ENCODE results near the gene RNF151.

- TF ChIP-seq ZFP3 (CRISPR knock-in tag; IDR thresholded peaks at IDR 0.05) = peak; percentile 70; the same call in 1 of the 2 replicates
- peak; percentile 38; the same call in 1 of the 2 replicates for TF ChIP-seq ISL1 (CRISPR knock-in tag; IDR thresholded peaks at IDR 0.05)
- TF ChIP-seq, protein P1, sequence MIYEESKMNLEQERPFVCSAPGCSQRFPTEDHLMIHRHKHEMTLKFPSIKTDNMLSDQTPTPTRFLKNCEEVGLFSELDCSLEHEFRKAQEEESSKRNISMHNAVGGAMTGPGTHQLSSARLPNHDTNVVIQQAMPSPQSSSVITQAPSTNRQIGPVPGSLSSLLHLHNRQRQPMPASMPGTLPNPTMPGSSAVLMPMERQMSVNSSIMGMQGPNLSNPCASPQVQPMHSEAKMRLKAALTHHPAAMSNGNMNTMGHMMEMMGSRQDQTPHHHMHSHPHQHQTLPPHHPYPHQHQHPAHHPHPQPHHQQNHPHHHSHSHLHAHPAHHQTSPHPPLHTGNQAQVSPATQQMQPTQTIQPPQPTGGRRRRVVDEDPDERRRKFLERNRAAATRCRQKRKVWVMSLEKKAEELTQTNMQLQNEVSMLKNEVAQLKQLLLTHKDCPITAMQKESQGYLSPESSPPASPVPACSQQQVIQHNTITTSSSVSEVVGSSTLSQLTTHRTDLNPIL (CRISPR knock-in tag; IDR thresholded peaks at IDR 0.05; ENCODE audit: low read depth) = no peak
- TF ChIP-seq ARNTL (CRISPR knock-in tag; IDR thresholded peaks at IDR 0.05; ENCODE audit: borderline replicate concordance, low read depth) = no peak
- TF ChIP-seq, protein P2, sequence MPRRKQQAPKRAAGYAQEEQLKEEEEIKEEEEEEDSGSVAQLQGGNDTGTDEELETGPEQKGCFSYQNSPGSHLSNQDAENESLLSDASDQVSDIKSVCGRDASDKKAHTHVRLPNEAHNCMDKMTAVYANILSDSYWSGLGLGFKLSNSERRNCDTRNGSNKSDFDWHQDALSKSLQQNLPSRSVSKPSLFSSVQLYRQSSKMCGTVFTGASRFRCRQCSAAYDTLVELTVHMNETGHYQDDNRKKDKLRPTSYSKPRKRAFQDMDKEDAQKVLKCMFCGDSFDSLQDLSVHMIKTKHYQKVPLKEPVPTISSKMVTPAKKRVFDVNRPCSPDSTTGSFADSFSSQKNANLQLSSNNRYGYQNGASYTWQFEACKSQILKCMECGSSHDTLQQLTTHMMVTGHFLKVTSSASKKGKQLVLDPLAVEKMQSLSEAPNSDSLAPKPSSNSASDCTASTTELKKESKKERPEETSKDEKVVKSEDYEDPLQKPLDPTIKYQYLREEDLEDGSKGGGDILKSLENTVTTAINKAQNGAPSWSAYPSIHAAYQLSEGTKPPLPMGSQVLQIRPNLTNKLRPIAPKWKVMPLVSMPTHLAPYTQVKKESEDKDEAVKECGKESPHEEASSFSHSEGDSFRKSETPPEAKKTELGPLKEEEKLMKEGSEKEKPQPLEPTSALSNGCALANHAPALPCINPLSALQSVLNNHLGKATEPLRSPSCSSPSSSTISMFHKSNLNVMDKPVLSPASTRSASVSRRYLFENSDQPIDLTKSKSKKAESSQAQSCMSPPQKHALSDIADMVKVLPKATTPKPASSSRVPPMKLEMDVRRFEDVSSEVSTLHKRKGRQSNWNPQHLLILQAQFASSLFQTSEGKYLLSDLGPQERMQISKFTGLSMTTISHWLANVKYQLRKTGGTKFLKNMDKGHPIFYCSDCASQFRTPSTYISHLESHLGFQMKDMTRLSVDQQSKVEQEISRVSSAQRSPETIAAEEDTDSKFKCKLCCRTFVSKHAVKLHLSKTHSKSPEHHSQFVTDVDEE (CRISPR knock-in tag; IDR thresholded peaks at IDR 0.05) = peak; percentile 89
- TF ChIP-seq, protein P3, sequence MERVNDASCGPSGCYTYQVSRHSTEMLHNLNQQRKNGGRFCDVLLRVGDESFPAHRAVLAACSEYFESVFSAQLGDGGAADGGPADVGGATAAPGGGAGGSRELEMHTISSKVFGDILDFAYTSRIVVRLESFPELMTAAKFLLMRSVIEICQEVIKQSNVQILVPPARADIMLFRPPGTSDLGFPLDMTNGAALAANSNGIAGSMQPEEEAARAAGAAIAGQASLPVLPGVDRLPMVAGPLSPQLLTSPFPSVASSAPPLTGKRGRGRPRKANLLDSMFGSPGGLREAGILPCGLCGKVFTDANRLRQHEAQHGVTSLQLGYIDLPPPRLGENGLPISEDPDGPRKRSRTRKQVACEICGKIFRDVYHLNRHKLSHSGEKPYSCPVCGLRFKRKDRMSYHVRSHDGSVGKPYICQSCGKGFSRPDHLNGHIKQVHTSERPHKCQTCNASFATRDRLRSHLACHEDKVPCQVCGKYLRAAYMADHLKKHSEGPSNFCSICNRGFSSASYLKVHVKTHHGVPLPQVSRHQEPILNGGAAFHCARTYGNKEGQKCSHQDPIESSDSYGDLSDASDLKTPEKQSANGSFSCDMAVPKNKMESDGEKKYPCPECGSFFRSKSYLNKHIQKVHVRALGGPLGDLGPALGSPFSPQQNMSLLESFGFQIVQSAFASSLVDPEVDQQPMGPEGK (CRISPR knock-in tag; IDR thresholded peaks at IDR 0.05; ENCODE audit: borderline replicate concordance) = no peak
- 0 out of 2 replicates have a peak, but pooled peaks have one; percentile 10 for TF ChIP-seq ZC3H10 (CRISPR knock-in tag; IDR thresholded peaks at IDR 0.05)
- no peak for TF ChIP-seq TCF4 (CRISPR knock-in tag; IDR thresholded peaks at IDR 0.05; ENCODE audit: borderline replicate concordance)
- no peak for TF ChIP-seq PPARA (CRISPR knock-in tag; IDR thresholded peaks at IDR 0.05; ENCODE audit: borderline replicate concordance)
Observed at GRCh38 chr16:1983544-1984346, 17.1 kb downstream of the RNF151 start, which contains the start of gene GFER.

Measured in SK-N-SH treated with all-trans-retinoic acid at 6 μM for 48 hours (cell line).